M059J (cell line): ENCODE data around the gene TNFRSF12A. TPM values are rescaled to one million over a fixed set of nuclear protein-coding genes. Genes with fewer than 3 reads are reported as not detected.

Experiments
- DNase-seq: peaks from one replicate; pipeline ENCODE4 v3.0.0-alpha.2; 2012; ENCODE audit warnings: low read depth
- total RNA-seq: library from RNA; depleted of rRNA; stranded (reverse); fragments of >200 nt; shearing (Covaris generic); gene quantifications from 2 replicates; pipeline ENCODE4 v1.2.3, GENCODE V29; 2014; rRNA removed

TNFRSF12A gene, protein sequence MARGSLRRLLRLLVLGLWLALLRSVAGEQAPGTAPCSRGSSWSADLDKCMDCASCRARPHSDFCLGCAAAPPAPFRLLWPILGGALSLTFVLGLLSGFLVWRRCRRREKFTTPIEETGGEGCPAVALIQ
- 662 and 743 TPM in 2 replicates for total RNA-seq

DNA sequence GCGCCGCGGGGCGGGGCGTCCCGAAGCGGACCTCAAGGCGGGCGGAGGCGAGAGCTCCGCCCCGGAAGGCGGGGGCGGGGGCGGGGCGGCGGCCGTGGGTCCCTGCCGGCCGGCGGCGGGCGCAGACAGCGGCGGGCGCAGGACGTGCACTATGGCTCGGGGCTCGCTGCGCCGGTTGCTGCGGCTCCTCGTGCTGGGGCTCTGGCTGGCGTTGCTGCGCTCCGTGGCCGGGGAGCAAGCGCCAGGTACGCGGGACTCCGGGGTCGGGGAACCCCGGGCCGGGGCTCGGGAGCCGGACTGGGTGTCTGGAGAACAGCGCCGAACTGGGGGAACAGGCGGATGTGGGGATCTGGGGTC is at the start of gene TNFRSF12A:
TSS of gene TNFRSF12A (plus strand) at position 122 of the 357 bp plus-strand sequence. CDS start at position 152, 30 bp downstream.
- peak; percentile 79 for DNase-seq

GRCh38 chr16:2970563-2970962 is 49.6 kb upstream of the TNFRSF12A start:
- DNase-seq = peak; percentile 27

DNA sequence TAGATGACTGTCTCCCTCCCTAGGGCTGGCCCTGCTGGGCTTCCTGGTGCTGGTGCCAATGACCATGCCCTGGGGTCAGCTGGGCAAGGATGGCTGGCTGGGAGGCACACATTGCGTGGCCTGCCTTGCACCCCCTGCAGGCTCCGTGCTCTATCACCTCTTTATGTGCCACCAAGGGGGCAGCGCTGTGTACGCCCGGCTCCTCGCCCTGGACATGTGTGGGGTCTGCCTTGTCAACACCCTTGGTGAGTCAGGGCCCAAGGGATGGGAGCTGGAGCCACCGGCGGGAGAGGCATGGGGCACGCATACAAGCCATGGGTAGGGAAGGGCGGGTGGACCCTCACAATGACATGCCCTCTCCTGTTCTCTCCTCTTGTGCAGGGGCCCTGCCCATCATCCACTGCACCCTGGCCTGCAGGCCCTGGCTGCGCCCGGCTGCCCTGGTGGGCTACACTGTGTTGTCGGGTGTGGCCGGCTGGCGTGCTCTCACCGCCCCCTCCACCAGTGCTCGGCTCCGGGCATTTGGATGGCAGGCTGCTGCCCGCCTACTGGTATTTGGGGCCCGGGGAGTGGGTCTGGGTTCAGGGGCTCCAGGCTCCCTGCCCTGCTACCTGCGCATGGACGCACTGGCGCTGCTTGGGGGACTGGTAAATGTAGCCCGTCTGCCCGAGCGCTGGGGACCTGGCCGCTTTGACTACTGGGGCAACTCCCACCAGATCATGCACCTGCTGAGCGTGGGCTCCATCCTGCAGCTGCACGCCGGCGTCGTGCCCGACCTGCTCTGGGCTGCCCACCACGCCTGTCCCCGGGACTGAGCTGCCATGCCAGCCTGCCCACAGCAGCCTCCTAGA is 48.8 kb upstream of the TNFRSF12A start:
- no peak for DNase-seq

DNA sequence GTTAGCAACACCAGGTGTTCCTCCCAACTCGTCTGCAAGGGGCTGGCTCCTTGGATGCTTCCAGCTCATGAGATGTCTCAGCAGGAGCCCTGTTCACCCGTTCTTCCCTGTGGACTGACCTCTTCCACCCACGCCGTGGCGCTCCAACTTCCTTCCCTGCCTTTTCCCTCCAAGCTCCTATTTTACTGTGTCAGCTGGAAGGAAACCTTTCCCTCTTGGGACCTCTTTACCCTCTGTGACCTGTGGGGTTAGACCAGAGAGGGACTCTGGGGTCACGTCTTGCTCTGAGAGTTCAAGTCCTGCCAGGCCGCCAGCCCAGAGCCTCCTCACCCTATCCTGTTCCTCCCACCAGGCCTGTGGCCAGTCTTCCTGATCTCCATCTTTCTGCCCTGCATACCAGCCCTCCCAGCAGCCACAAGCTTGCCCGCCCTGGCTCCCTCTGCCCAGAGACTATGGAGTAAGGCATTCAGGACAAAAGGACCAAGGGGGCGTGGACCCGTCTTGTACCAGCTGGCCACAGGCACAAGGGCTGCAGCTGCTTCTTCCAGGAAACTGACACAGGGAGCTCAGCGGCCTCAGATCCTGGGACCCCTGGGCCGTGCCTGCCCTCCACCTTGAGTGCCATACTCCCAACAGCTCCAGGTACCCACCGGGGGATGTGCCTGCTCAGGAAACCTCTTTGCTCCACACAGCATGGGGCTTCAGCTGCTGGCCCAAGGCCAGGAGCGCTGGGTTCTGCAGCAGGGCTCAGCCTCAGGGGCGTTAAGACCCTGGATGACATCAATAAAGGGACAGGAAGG is 48.0 kb upstream of the TNFRSF12A start:
- DNase-seq = peak; percentile 25

DNA sequence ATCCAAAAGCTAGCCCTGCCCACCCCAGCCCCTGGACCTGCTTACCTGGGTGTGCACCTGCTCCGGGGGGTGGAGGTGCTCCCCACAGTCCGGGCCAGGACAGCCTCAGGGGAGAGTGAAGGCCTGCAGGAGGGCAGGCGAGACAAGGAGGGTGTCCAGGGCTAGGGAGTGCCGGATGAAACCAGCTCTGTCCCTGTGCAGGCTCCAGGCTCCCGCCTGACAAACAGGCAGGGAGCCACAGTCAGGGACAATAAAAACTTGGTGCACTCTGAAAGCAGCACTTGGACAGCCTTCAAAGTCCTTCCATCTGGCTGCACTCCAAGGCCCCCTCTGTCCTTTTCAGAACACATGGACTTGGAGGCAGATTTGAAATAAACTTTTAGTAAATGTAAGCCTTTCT is 47.1 kb upstream of the TNFRSF12A start:
- DNase-seq = no peak

DNA sequence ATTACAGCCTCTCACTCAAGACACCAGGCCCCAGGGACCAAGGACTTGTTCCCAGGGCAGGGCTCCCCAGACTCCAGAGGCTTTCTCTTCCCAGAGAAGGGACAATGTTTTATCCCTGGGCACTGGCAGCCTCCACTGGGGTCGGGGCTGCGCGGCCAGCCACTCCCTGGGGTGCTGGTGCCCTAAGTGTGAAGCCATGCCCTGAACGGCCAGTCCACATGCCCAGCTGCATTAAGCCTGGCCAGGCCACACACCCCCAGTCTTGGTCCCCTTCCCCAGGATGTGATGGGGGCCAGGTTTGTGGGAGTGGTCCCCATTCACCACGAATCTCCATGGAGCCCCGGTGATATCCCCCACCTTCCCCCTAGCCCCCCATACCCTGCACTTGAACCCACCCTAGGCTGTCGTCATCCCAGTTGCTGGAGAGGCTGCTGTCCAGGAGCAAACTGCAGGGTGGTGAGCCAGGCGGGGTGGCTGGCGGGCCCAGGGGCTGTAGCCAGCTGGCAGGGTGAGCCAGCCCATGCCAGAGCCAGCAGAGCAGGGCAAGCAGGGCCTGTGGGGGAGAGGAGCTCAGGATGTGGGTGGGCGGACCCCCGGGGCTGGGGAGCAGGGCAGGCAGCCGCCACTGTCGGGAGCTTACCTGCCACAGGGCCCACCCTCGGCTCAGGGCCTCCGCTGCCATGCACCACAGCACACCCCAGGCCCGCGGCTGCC is 46.4 kb upstream of the TNFRSF12A start:
- DNase-seq = no peak

- DNase-seq = peak; percentile 43
Measured at GRCh38 chr16:2974319-2975056, 45.7 kb upstream of the TNFRSF12A start.

GRCh38 chr16:2975161-2975795 is 44.9 kb upstream of the TNFRSF12A start:
- no peak for DNase-seq

DNA sequence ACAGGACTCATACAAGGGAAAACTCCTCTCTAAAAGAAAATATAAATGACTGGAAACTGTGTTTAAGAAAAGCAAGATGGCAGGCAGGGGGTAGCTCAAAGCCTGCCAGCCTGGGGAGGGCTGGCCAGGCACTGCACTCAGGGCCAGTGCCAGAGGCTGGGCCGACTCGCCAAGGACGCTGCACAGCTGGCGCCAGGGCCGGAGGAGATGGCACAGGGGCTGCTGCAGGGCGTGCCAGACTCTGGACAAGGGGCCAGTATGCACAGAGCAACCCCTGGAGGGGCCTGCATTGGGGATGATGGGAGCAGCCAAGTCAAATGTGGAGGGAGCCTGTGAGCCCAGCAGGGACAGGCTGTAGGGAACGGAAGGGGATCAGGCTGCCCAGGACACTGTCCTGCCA is 44.0 kb upstream of the TNFRSF12A start:
- no peak for DNase-seq

GRCh38 chr16:2976673-2977072 is 43.5 kb upstream of the TNFRSF12A start:
- no peak for DNase-seq

- no peak for DNase-seq
Measured at GRCh38 chr16:2977440-2977839, 42.7 kb upstream of the TNFRSF12A start.

- DNase-seq = no peak
Measured at GRCh38 chr16:2979669-2980226, 40.4 kb upstream of the TNFRSF12A start.

DNA sequence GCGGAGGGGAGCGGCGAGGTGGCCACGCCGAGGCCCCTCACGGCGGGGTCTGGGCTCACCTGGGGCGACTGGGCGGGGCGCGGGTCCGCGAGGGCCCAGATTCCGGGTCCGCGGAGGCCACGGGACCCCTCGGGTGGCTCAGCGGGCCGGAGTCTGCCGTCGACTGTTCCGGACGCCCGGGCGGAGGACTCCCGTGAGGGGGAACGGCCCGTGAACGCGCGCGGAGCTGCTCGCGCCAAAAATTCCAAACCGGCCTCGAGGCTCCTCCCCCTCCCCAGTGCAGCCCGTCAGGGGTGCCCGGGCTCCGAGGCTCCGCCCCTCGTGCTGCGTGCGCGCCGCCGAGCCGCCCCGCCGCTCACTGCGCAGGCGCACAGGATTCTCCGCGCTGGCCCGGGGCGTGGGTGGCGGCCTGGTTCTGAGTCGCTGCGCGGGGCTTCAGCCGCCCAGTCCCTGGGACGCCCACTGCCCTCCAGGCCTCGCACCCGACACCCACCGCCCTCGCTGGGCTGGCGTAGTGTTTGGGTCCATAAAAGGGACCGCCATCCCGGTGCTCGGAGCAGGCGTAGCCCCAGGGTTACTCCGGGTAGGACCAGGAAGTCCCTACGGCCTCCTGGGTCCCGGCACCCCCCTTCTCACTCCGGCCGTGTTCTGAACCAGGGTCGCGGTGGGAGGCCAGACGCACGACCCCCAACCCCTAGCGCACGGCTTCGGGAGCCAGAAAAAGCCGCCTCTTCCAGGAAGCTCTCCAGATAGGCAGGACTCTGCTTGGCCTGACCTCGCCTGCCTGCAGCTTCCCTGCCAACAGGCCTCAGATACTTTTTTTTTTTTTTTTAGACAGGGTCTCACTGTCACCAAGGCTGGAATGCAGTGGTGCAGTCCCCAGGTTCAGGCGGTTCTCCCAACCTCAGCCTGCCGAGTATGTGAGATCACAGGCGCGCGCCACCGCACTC is 39.7 kb upstream of the TNFRSF12A start, which contains the start of gene PKMYT1:
TSS of gene PKMYT1 (minus strand) at position 220 of the 950 bp plus-strand sequence. CDS start 789 bp downstream, outside the sequence.
- DNase-seq = peak; percentile 85

GRCh38 chr16:2981177-2981898 is 38.8 kb upstream of the TNFRSF12A start:
- DNase-seq = no peak

GRCh38 chr16:2981899-2982250 is 38.3 kb upstream of the TNFRSF12A start:
- no peak for DNase-seq

DNA sequence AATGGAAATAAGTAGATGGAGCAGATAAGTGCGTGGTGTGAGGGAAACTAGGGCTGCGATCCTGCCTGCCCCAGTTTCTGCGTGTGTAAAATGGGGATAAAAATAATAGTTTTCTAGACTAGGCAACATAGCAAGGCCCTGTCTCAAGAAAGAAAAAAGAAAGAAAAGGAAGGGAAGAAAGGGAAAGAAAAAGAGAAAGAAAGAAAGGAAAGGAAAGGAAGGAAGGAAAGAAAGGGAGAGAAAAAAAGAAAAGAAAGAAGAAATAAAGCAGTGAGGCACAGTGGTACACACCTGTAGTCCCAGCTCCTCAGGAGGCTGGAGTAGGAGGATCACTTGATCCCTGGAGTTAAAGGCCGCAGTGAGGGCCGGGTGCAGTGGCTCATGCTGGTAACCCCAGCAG is 37.8 kb upstream of the TNFRSF12A start:
- DNase-seq = no peak

DNA sequence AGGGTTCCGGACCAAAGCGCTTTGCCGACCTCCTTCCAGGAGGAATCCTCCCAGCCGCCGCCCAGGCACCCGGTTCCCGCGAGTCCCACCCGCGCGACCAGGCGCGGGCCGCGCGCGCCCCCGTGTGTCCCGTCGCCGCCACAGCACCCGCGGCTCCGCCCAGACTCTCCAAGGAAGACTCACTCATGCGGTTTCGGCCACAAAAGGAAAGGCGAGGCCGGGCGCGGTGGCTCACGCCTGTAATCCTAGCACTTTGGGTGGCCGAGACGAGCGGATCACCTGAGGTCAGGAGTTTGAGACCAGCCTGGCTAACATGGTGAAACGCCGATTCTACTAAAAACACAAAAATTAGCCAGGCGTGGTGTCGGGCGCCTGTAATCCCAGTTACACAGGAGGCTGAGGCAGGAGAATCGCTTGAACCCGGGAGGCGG is 36.4 kb upstream of the TNFRSF12A start:
- DNase-seq = peak; percentile 82

- DNase-seq = no peak
Measured at GRCh38 chr16:2985462-2985861, 34.7 kb upstream of the TNFRSF12A start.
